GM18520 (cell line): Measurements from ENCODE around the gene SWI5.
"Not testable (repeated sequence)": the region's sequence is repeated elsewhere in the genome, so short reads cannot be mapped to it uniquely, and the experiment has no call there.

Experiments
- ATAC-seq: cut with Tn5 transposase; IDR thresholded peaks from one replicate; pipeline ENCODE4 v1.9.1; 2021; ENCODE audit not compliant: unreplicated experiment

Gene SWI5

GRCh38 chr9:128276008-128276573 lies at the start of gene SWI5:
SWI5 (plus strand) TSS chr9:128276276.
- ATAC-seq, result peak; percentile 93

DNA sequence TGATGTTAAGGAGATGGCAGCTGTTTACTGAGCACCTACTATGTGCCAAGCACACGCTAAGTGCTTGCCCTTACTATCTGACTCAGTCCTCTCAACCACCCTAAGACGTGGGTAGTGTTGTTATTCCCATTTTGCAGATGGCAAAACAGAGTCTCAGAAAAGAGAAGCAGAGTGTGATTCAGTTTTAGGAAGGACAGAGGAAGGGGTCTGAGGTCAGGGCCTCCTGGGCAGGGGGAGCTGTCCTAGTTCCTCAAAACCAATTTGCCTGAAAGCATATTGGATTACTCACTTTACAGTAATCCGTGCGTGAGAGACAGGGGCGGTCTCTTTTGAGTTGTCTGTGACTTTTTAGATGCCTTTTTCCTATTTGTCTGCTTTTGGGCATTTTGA lies 49.7 kb upstream of the SWI5 start:
- ATAC-seq, result no peak

- ATAC-seq, result not testable (repeated sequence)
Observed at GRCh38 chr9:128230897-128231296, 45.2 kb upstream of the SWI5 start.

DNA sequence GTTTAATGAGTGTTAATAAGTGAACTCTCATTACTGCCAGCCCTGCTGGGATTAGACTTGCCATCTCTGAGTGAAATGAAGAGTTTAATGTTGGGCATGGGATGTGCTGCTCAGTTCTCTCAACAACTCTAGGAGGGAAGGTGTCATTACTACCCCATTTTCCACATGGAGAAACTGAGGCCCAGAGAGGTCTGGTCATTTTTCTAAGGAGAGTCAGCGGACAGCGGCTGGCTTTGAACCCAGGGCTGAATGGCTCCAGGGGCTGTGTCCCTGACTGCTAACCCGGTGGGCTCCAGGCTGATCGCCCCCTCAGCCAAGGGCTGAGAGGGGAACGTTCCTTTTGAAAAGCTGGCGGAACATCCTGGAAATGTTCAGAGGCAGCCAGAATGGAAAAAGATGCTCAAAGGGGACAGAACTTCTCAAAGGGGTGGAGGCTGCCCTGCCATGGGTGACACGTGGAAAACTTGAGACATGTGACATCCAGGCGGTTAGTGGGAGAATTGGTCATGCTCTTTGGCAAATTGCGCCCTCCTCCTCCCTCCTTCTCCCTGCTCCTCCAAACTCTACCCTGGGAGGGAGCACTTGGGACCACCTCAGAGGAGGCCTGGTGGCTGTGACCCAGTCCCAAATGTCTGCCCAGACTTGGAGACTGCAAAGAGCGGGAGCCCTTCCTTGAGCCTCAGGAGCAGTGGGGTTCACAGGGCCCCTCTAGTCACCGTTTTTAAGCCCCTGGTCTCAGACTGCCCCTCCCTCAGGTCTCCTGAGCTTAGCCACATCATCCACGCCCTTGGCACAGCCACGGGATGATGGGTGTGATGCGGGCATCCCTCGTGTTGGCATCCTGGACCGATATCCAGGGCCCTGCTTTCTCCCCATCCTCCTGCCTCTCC lies 44.2 kb upstream of the SWI5 start:
- ATAC-seq, result no peak

GRCh38 chr9:128232528-128233428 lies 43.3 kb upstream of the SWI5 start:
- ATAC-seq, result no peak

GRCh38 chr9:128233817-128234406 lies 42.2 kb upstream of the SWI5 start:
- no peak for ATAC-seq

DNA sequence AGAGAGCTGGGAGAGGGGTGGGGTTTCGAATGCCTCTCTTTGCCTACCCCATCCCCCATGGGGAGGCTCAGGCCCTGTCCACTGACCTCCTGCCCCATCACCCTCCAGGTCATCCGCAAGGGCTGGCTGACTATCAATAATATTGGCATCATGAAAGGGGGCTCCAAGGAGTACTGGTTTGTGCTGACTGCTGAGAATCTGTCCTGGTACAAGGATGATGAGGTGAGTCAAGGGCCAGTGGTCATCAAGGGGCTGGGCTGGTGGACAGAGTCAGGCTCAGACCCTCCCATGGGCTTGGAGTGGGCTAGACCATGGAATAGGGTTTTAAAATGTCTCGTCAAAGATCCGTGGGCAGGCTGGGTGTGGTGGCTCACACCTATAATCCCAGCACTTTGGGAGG lies 34.0 kb upstream of the SWI5 start:
- ATAC-seq, result no peak

- ATAC-seq, result no peak
Observed at GRCh38 chr9:128242828-128243214, 33.3 kb upstream of the SWI5 start.

- no peak for ATAC-seq
Observed at GRCh38 chr9:128243215-128244018, 32.7 kb upstream of the SWI5 start.

DNA sequence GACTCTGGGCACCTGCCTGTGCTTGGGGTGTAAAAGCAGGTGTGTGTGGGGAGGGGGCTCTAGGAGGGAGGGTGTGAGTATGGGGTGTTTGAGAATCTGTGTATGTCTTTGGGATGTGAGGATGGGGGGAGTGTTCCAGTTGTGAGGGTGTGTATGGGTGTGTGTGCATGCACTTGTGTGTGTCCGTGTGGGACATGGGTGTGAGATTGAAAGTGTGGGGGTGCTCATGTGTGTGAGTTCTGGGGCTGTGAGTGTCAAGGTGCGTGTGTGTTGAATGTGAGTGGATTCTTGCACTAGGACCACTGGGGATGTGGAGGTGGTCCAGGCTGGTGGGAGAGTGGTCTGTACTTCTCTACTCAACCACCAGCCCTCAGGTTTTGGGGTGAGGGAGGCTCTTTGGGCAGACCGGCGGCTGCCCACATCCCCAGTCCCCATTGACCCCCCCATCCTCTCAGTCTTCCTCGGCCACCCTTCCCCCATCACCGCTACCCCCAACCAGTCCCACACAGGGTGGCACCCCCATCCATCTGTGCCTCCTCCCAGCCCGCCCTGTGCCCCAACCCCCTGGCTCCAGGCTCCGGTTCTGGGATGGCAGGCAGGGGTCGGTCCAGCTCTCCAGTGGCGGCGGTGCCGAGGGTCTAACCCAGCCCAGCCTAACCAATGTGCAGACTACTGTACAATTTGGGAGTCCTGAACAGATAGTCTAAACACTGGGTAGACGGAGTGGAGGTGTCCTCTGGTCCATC lies 31.8 kb upstream of the SWI5 start:
- ATAC-seq, result no peak

GRCh38 chr9:128244837-128245231 lies 31.2 kb upstream of the SWI5 start:
- no peak for ATAC-seq

GRCh38 chr9:128245421-128246151 lies 30.5 kb upstream of the SWI5 start:
- no peak for ATAC-seq

GRCh38 chr9:128246471-128246870 lies 29.6 kb upstream of the SWI5 start:
- ATAC-seq, result no peak

DNA sequence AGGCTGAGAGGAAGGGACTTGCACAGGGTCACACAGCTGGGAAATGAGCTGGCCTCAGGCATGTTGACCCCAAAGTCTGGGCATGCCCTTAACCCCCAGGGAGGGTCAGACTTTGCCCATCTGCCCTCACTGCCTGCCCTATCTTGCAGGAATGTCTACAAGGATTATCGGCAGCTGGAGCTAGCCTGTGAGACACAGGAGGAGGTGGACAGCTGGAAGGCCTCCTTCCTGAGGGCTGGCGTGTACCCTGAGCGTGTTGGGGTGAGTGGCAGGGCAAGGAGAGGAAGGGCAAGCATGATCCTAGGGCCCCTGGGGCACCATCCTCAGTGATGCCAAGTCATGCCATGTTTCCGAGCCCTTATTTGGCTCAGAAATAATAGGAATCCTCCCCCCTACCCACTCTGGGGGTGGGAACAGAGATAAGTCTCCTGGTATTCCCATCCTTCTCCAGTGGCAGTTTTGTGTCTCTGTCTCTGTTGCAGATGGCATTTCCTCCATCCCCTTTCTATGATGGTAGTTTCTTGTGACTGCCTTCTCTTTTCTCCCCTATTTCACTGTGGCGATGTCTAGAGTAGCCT lies 28.8 kb upstream of the SWI5 start:
- no peak for ATAC-seq

DNA sequence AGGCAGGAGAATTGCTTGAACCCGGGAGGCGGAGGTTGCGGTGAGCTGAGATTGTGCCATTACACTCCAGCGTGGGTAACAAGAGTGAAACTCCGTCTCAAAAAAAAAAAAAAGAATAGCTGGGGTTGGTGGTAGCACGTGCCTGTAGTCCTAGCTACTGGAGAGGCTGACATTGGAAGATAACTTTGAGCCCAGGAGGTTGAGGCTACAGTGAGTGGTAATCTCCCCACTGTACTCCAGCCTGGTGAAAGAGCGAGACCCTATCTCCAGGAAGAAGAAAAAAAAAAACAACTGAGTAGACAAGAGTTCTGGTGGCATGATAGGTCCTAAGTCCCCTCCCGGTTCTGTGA lies 26.5 kb upstream of the SWI5 start:
- no peak for ATAC-seq

DNA sequence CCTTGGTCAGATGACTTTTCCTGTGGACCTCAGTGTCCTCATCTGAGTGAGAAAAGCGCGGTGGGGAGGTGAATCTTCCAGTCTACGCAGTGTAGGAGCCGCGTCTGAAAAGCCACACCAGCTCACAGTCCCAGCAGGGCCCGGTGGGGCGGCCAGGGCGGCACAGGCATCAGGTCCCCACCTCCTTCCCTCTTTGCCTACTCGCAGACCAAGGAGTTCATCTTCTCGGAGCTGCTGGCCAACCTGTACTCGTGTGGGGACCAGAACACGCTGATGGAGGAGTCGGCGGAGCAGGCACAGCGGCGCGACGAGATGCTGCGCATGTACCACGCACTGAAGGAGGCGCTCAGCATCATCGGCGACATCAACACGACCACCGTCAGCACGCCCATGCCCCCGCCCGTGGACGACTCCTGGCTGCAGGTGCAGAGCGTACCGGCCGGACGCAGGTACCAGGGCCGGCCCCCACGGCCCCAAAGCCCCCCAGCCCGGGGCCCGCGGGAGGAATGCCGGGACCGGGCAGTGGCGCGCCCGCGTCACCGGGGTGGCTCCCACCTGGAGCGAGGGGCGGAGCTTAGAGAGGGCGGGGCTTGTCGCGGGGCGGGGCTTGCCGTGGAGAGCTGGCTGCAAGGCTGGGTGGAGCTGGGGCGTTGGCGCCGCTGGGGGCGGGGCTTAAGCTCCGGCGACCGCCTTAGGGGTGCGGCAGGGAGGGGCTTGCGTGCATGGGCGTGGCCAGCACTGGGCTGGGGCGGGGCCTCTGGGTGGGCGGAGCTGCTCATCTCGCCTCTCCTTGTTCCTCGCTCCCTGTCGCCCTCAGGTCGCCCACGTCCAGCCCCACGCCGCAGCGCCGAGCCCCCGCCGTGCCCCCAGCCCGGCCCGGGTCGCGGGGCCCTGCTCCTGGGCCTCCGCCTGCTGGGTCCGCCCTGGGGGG lies 25.9 kb upstream of the SWI5 start:
- peak; percentile 54 for ATAC-seq

DNA sequence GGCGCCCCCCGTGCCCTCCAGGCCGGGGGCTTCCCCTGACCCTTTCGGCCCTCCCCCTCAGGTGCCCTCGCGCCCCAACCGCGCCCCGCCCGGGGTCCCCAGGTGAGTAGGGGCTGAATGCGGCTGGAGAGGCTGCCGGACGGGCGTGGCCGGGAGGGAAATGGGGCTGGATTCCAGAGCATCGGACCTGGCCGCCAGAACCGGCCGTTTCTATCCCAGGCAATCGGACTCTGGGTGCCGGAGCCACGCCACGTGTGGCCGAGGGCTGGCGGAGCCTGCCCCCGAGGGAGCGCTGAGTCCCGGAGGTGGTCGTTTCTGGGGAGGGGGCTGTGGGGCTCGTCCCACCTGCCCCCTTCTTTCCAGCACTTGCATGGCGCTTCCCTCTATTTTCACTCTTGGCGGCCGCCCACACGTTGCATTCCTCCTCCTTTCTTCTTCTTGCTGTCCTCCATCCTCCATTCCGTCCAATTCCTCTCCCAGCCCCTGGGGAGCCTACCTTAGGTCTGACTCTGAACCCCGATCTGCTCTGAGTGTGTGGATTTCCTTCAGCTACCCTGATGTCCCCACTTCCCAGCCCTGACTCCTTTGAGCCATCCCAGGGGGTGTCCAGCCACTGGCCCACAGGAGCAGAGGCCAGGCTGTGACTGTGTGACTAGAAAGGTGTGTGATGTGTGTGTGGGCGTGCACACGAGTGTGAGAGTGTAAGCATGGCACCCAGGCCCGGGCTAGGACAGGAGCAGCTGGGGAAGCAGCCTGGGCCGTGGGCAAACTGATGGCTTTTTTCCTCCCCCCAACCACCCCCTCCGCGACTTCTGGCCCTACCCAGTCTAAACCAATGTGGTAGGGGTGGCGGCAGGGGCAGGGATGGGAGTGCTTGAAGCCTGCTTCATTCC lies 25.0 kb upstream of the SWI5 start:
- ATAC-seq, result peak; percentile 24
